Astrocyte (in vitro differentiated cells and primary cell): ENCODE measurements around the gene SENP1.

Experiments used
- CTCF ChIP-seq: IDR thresholded peaks from 2 replicates; pipeline ENCODE4 v1.5.1; 2011; ENCODE audit warnings: low read depth, mild to moderate bottlenecking, inconsistent platforms, low read length, moderate library complexity; ENCODE audit not compliant: insufficient read depth
- EZH2 ChIP-seq: IDR thresholded peaks from 2 replicates; pipeline ENCODE4 v1.6.1; 2012; ENCODE audit warnings: mild to moderate bottlenecking, low read length, inconsistent platforms; ENCODE audit not compliant: insufficient read depth

GRCh38 chr12:48005750-48006021, 100.2 kb downstream of the SENP1 start:
- no peak for TF ChIP-seq CTCF
- TF ChIP-seq EZH2 = no peak
